Neuron (in vitro differentiated cells): ENCODE measurements around the gene KCTD4.

Source experiments
- H2AFZ ChIP-seq: one replicate; pipeline ENCODE4 v1.6.1; 2013; ENCODE audit warnings: low read depth, mild to moderate bottlenecking, inconsistent platforms, low read length, moderate library complexity
- H3K27me3 ChIP-seq: one replicate; pipeline ENCODE4 v1.6.1; 2013; ENCODE audit warnings: low read length; ENCODE audit not compliant: insufficient read depth
- H3K36me3 ChIP-seq: one replicate; pipeline ENCODE4 v1.6.1; 2013; ENCODE audit warnings: low read length; ENCODE audit not compliant: insufficient read depth
- H3K4me1 ChIP-seq: one replicate; pipeline ENCODE4 v1.6.1; 2013; ENCODE audit warnings: low read length; ENCODE audit not compliant: insufficient read depth
- H3K4me3 ChIP-seq: 2 replicates; pipeline ENCODE4 v1.5.1; 2013; ENCODE audit warnings: mild to moderate bottlenecking, low read length, moderate library complexity
- H3K9me3 ChIP-seq: one replicate; pipeline ENCODE4 v1.6.1; 2013; ENCODE audit warnings: low read length

The KCTD4 gene

DNA sequence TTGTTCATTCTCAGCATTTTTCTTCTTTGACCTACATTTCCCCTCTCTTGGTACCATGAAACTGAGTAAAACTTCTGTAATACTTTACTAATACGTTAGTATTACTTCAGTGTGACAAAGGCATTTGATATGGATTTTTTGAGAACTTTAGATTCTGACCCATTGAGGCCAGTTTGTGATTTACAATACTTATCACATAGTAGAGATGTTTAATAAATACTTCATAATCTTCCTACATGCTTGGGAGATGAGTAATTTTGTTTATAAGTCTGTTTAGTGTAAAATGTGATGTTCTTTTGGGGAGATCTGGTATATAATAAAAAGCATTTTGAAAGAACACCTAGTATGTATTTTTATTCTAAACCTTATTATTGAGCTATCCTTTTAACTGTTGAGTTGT lies 50.9 kb downstream of the KCTD4 start:
- Histone ChIP-seq H3K27me3 (no peaks in the 10 kb centered on the region), H2AFZ (no peak overlapping the region), H3K9me3 (no peaks in the 10 kb centered on the region), H3K36me3 (peaks cover 15% of the 10 kb centered on the region), H3K4me3 (no peak overlapping the region), H3K4me1 (no peaks in the 10 kb centered on the region)

DNA sequence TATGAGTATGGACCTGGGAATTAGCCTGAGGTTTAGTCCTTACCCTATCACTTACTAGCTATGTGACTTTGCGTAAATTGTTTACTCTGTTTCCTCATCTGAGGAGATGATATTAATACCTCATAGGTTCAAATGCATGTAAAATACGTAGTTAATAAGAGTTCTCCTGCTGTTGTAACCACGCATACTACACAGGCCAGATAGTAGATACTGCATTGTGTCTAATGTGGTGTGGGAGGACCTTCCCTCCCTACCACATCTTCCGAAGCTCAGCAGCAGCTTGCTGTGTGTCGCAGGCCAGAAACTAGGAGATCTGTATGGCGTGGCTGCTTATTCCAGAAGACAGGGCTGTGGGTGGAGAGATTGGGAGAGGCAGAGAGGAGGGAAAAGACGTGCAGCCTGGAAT lies 57.5 kb downstream of the KCTD4 start:
- peaks cover 14% of the 10 kb centered on the region for H3K36me3 ChIP-seq

More for the DNA sequence above, 57.5 kb downstream of the KCTD4 start:
- H3K27me3 ChIP-seq = no peaks in the 10 kb centered on the region
- no peak overlapping the region for H3K4me3 ChIP-seq
- no peak overlapping the region for H2AFZ ChIP-seq
- no peaks in the 10 kb centered on the region for H3K9me3 ChIP-seq
- H3K4me1 ChIP-seq = peaks cover 5% of the 10 kb centered on the region
